ENCODE results near the gene FANCG.

FANCG gene

GRCh38 chr9:35079426-35080341 lies at the start of gene FANCG:
TSS of gene FANCG (minus strand) at chr9:35079942. CDS start at chr9:35079524, 418 bp downstream.
- in situ Hi-C loops (cut with HindIII; ENCODE audit: low pct_ligation_motif_present, low pct_unique_long_range_greater_than_20kb, low sequenced_read_pairs): no loop called here

GRCh38 chr9:35116898-35117551 lies 37.3 kb upstream of the FANCG start:
- in situ Hi-C loops (cut with HindIII; ENCODE audit: low pct_ligation_motif_present, low pct_unique_long_range_greater_than_20kb, low sequenced_read_pairs): no loop called here
- DNase-seq: peak; percentile 88

More at GRCh38 chr9:35079426-35080341, at the start of gene FANCG:
- DNase-seq: peak; percentile 90

DNA sequence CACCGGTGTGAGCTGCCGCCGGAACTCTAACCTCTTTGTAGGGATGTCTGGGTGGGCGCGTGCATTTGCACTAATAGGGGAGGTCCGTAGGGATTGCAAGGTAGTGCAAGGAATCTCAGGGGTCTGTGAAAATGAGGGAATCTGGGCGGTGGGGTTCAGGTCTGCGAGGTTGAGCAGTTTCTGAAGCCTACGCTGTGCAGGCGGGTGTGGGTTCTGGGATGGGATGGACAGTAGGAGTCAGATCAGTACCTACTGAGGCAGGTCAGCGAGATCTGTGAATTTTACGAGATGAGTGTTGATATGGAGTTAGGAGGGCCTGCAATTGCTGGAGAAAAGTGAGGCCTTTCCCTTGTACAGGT lies 36.8 kb upstream of the FANCG start:
- no peak for DNase-seq
- in situ Hi-C loops (cut with HindIII; ENCODE audit: low pct_ligation_motif_present, low pct_unique_long_range_greater_than_20kb, low sequenced_read_pairs): no loop called here

- peak; percentile 94 for DNase-seq
- in situ Hi-C loops (cut with HindIII; ENCODE audit: low pct_ligation_motif_present, low pct_unique_long_range_greater_than_20kb, low sequenced_read_pairs): no loop called here
Measured at GRCh38 chr9:35115680-35116538, 36.2 kb upstream of the FANCG start, which contains the start of gene ATOSB. TSS of gene ATOSB (minus strand) at chr9:35115862. CDS start at chr9:35108274, 7,588 bp downstream.

- in situ Hi-C loops (cut with HindIII; ENCODE audit: low pct_ligation_motif_present, low pct_unique_long_range_greater_than_20kb, low sequenced_read_pairs): no loop called here
- DNase-seq: peak; percentile 43
Measured at GRCh38 chr9:35114840-35115628, 35.3 kb upstream of the FANCG start.

- in situ Hi-C loops (cut with HindIII; ENCODE audit: low pct_ligation_motif_present, low pct_unique_long_range_greater_than_20kb, low sequenced_read_pairs): no loop called here
Measured at GRCh38 chr9:35114113-35114839, 34.5 kb upstream of the FANCG start.

DNA sequence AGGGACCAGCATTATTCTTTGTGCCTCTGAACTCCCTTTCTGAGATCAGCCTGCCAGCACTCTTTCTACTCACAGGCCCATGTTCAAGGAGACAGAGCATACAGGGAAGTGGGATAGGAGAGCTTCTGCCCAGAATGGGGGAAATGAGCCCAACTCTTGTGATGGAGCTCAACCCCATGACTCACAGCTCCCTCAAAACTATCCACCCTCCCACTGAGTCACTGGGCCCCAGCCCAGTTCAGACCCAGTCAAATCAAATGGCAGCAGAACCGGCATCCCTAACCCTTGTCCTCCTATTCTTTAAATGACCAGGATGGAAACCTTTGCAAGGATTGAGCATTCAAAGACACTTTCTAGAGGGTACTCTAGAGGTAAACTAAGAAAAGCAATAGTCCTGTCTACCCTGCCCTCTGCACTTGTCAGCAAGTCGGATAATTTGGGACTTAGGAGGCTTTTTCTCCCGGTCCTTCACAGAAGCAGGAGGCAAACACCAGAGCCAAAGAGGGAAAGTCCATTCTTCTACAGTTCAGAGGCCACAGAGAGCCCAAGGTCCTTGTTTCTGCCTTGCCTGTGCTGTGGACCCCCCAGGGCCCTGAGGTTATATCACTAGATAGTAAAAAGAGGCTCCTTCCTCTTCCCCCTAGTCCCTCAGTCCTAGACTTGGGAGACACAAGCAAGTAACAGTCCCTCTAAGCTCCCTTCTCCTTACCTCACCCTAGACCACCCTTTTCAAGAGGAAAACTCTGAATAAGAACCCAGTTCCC lies 32.7 kb upstream of the FANCG start:
- peak; percentile 16 for DNase-seq
- in situ Hi-C loops (cut with HindIII; ENCODE audit: low pct_ligation_motif_present, low pct_unique_long_range_greater_than_20kb, low sequenced_read_pairs): no loop called here

More at GRCh38 chr9:35114113-35114839, 34.5 kb upstream of the FANCG start:
- DNase-seq: peak; percentile 87

GRCh38 chr9:35111001-35111933 lies 31.5 kb upstream of the FANCG start:
- in situ Hi-C loops (cut with HindIII; ENCODE audit: low pct_ligation_motif_present, low pct_unique_long_range_greater_than_20kb, low sequenced_read_pairs): no loop called here
- peak; percentile 96 for DNase-seq

GRCh38 chr9:35110327-35110761 lies 30.6 kb upstream of the FANCG start:
- peak; percentile 80 for DNase-seq

DNA sequence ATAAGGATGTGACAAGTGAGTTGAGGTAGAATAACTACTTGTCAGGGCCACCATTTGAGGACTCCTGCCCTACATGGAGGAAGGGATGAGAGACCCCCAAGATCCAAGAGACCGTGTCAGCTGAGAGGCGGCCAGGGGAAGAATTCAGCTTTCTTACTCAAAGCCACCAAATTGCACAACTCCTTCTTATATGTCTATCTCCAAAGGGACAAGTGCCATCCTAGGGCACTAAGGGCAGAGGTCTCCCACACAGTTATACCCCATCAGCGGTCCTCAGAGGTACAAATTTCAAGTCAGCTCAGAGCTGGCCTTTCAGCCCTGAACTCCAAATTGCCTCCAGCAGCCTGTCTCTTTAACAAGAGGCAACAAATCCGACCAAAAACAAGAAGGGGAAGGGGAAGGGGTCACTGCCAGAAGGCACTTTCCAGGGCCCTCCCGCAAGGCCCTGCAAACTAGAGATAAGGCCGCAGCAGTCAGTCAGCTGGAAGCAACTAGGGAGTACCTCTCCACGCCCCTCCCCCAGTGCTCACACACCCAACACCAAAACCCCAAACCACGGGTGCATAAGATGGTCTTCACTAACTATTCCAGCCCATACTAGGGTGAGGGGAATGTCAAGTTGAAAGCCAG lies 29.3 kb upstream of the FANCG start:
- no peak for DNase-seq
- in situ Hi-C loops (cut with HindIII; ENCODE audit: low pct_ligation_motif_present, low pct_unique_long_range_greater_than_20kb, low sequenced_read_pairs): no loop called here

More at GRCh38 chr9:35110327-35110761, 30.6 kb upstream of the FANCG start:
- in situ Hi-C loops (cut with HindIII; ENCODE audit: low pct_ligation_motif_present, low pct_unique_long_range_greater_than_20kb, low sequenced_read_pairs): no loop called here

DNA sequence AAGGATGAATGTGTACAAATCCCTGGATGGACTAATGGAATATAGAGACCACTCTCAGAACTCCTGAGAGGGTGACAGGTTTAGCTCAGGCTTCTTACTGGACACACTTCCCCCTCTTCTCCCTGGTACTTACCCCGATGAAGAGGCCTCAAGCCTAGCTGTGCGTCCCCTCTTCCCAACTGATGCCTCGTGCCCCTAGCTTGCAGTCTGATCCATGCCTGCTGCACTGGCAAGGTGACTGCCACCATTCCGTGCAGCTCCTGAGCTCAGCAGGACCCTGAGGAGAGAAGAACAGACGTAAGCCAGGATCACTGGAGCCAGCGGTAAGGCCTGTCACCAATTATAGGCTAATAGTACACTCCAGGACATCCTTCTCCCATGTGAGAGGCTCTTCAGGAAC lies 28.7 kb upstream of the FANCG start:
- in situ Hi-C loops (cut with HindIII; ENCODE audit: low pct_ligation_motif_present, low pct_unique_long_range_greater_than_20kb, low sequenced_read_pairs): no loop called here
- no peak for DNase-seq

- in situ Hi-C loops (cut with HindIII; ENCODE audit: low pct_ligation_motif_present, low pct_unique_long_range_greater_than_20kb, low sequenced_read_pairs): no loop called here
- no peak for DNase-seq
Measured at GRCh38 chr9:35107297-35108290, 27.9 kb upstream of the FANCG start.

- no peak for DNase-seq
- in situ Hi-C loops (cut with HindIII; ENCODE audit: low pct_ligation_motif_present, low pct_unique_long_range_greater_than_20kb, low sequenced_read_pairs): no loop called here
Measured at GRCh38 chr9:35106343-35106730, 26.6 kb upstream of the FANCG start.

Data from ACHN (cell line).